ENCODE results near the gene CLASP1. TPM values are rescaled to one million over a fixed set of nuclear protein-coding genes. Genes with fewer than 3 reads are reported as not detected.

CLASP1 gene
- total and polyA plus RNA-seq, 2 experiments from 2014 or later = 20.1 to 37.4 TPM

DNA sequence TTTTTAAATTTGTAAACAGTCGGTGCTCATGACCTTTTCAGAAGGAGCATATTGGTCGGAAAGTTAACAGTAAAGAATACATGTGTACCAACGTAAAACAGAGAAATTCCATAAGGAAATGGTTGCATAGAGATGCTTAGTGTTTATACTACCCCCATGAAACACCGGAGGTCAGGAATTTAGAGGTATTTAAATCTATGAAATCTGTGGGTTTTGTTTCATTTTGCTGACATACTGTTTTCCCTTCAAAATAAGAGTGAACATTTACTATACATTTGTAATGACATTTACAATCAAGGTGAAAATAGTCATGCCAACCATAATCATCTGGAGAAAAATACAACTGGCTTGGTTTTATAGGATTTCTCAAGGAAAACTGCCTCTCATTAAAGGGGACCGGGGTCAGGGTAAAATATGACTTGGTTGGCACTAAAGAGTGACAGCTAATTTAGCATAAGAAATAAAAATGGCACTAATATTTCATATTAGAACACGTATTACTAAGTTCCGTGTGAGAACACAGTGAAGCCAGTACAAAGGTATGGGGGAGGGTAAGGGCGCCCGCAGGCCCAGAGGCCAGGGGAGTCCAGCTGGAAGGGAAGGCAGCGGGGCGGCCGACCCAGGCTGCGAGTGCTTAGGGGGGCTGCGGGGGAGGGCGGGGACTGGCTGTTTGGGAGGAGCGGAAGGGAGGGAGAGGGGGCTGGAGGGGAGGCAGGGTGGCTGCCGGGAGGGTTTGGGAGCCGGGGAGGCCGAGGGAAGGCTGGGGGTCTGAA is 119.6 kb downstream of the CLASP1 start:
- Histone ChIP-seq H3K9me2 (ENCODE audit: insufficient read depth) (no peaks in the 10 kb centered on the region), H3K79me2 (ENCODE audit: insufficient read depth) (peaks cover 64% of the 10 kb centered on the region), H3K4me3 (peak overlapping the region; percentile 84), H3K9ac (peak overlapping the region; percentile 94), H3K9me3 (ENCODE audit: low read depth) (no peaks in the 10 kb centered on the region), H3K36me3 (ENCODE audit: low read depth) (0 out of 2 replicates have a peak, but pooled peaks cover 1% of the 10 kb centered on the region), H3K27me3 (replicated peaks; ENCODE audit: insufficient read depth) (no peaks in the 10 kb centered on the region), H3K4me2 (ENCODE audit: unreplicated experiment) (peak overlapping the region; percentile 87), H4K20me1 (ENCODE audit: insufficient read depth) (no peaks in the 10 kb centered on the region; the same call in 1 of the 2 replicates), H2AFZ (peak overlapping the region; percentile 77), H3K27ac (peak overlapping the region; percentile 99), H3K4me1 (ENCODE audit: insufficient read depth) (peaks cover 17% of the 10 kb centered on the region), H3F3A (ENCODE audit: insufficient read depth) (peaks cover 12% of the 10 kb centered on the region)
- in situ Hi-C loops (cut with MboI) = loop anchor here (25.0 kb wide), 1 partner anchor 183 kb away; no protein-coding TSS in a partner anchor
- 12 to 20% methylated on average over 10 to 18 of the region's 19 CpGs for WGBS, 2 experiments (ENCODE audit: low coverage in 1 of 2, low lambda C conversion rate in 2 of 2, missing lambda C conversion rate in 2 of 2)
- DNase-seq = peak; percentile 57
- TF ChIP-seq EZH2 (IDR thresholded peaks at IDR 0.05; ENCODE audit: insufficient read depth, poor library complexity, severe bottlenecking) (no peak), EZH2phosphoT487 (IDR thresholded peaks at IDR 0.05; ENCODE audit: insufficient read depth, low read depth) (no peak)

- in situ Hi-C loops (cut with MboI) = loop anchor here (25.0 kb wide), 1 partner anchor 185 kb away; no protein-coding TSS in a partner anchor
- peaks cover 12% of the 10 kb centered on the region for H3F3A ChIP-seq (ENCODE audit: insufficient read depth)
- WGBS, 2 experiments (ENCODE audit: low coverage in 1 of 2, low lambda C conversion rate in 2 of 2, missing lambda C conversion rate in 2 of 2) = 86 to 88% methylated on average over 3 of the region's 3 CpGs
- H3K9ac ChIP-seq = no peak overlapping the region
- H4K20me1 ChIP-seq (ENCODE audit: insufficient read depth) = no peaks in the 10 kb centered on the region; the same call in 1 of the 2 replicates
- H3K36me3 ChIP-seq (ENCODE audit: low read depth) = 0 out of 2 replicates have a peak, but pooled peaks cover 4% of the 10 kb centered on the region
- H3K9me2 ChIP-seq (ENCODE audit: insufficient read depth) = no peaks in the 10 kb centered on the region
- H2AFZ ChIP-seq = no peak overlapping the region
- no peak overlapping the region for H3K27ac ChIP-seq
- H3K27me3 ChIP-seq (replicated peaks; ENCODE audit: insufficient read depth) = no peaks in the 10 kb centered on the region
- peaks cover 40% of the 10 kb centered on the region for H3K79me2 ChIP-seq (ENCODE audit: insufficient read depth)
- no peaks in the 10 kb centered on the region for H3K9me3 ChIP-seq (ENCODE audit: low read depth)
- DNase-seq = no peak
- peaks cover 13% of the 10 kb centered on the region; the same call in 1 of the 2 replicates for H3K4me1 ChIP-seq (ENCODE audit: insufficient read depth)
- no peak overlapping the region for H3K4me2 ChIP-seq (ENCODE audit: unreplicated experiment)
- no peak overlapping the region for H3K4me3 ChIP-seq
- TF ChIP-seq EZH2phosphoT487 (IDR thresholded peaks at IDR 0.05; ENCODE audit: insufficient read depth, low read depth) = no peak
Measured at GRCh38 chr2:121527009-121527682, 122.1 kb downstream of the CLASP1 start.

GRCh38 chr2:121524685-121525425 is 124.4 kb downstream of the CLASP1 start:
- Histone ChIP-seq H3K27ac (no peak overlapping the region), H3K9ac (no peak overlapping the region), H4K20me1 (ENCODE audit: insufficient read depth) (no peaks in the 10 kb centered on the region; the same call in 1 of the 2 replicates), H3F3A (ENCODE audit: insufficient read depth) (0 out of 2 replicates have a peak, but pooled peaks cover 4% of the 10 kb centered on the region), H3K4me3 (no peak overlapping the region), H3K36me3 (ENCODE audit: low read depth) (0 out of 2 replicates have a peak, but pooled peaks cover 4% of the 10 kb centered on the region), H3K79me2 (ENCODE audit: insufficient read depth) (peaks cover 39% of the 10 kb centered on the region), H3K27me3 (replicated peaks; ENCODE audit: insufficient read depth) (no peaks in the 10 kb centered on the region), H3K9me2 (ENCODE audit: insufficient read depth) (no peaks in the 10 kb centered on the region), H2AFZ (no peak overlapping the region), H3K4me1 (ENCODE audit: insufficient read depth) (peaks cover 8% of the 10 kb centered on the region; the same call in 1 of the 2 replicates), H3K9me3 (ENCODE audit: low read depth) (no peaks in the 10 kb centered on the region), H3K4me2 (ENCODE audit: unreplicated experiment) (no peak overlapping the region)
- TF ChIP-seq EZH2phosphoT487 (IDR thresholded peaks at IDR 0.05; ENCODE audit: insufficient read depth, low read depth) (no peak), EZH2 (IDR thresholded peaks at IDR 0.05; ENCODE audit: insufficient read depth, poor library complexity, severe bottlenecking) (no peak)
- DNase-seq = no peak
- 65 to 77% methylated on average over 9 of the region's 9 CpGs for WGBS, 2 experiments (ENCODE audit: low coverage in 1 of 2, low lambda C conversion rate in 2 of 2, missing lambda C conversion rate in 2 of 2)
- in situ Hi-C loops (cut with MboI) = loop anchor here (25.0 kb wide), 1 partner anchor 187 kb away; no protein-coding TSS in a partner anchor

GRCh38 chr2:121521359-121521758 is 127.9 kb downstream of the CLASP1 start:
- Histone ChIP-seq H3K4me1 (ENCODE audit: insufficient read depth) (peaks cover 6% of the 10 kb centered on the region; the same call in 1 of the 2 replicates), H3K4me2 (ENCODE audit: unreplicated experiment) (no peak overlapping the region), H4K20me1 (ENCODE audit: insufficient read depth) (no peaks in the 10 kb centered on the region), H3F3A (ENCODE audit: insufficient read depth) (peaks cover 6% of the 10 kb centered on the region; the same call in 1 of the 2 replicates), H3K4me3 (no peak overlapping the region), H3K9ac (no peak overlapping the region), H3K9me2 (ENCODE audit: insufficient read depth) (no peaks in the 10 kb centered on the region), H3K27ac (no peak overlapping the region), H3K79me2 (ENCODE audit: insufficient read depth) (peaks cover 18% of the 10 kb centered on the region), H2AFZ (no peak overlapping the region), H3K36me3 (ENCODE audit: low read depth) (peaks cover 14% of the 10 kb centered on the region; the same call in 1 of the 2 replicates), H3K27me3 (replicated peaks; ENCODE audit: insufficient read depth) (no peaks in the 10 kb centered on the region), H3K9me3 (ENCODE audit: low read depth) (no peaks in the 10 kb centered on the region)
- TF ChIP-seq EZH2 (IDR thresholded peaks at IDR 0.05; ENCODE audit: insufficient read depth, poor library complexity, severe bottlenecking) = no peak
- TF ChIP-seq EZH2phosphoT487 (IDR thresholded peaks at IDR 0.05; ENCODE audit: insufficient read depth, low read depth) = no peak
- in situ Hi-C loops (cut with MboI) = no loop called here
- DNase-seq = no peak
- WGBS, 2 experiments (ENCODE audit: low coverage in 1 of 2, low lambda C conversion rate in 2 of 2, missing lambda C conversion rate in 2 of 2) = 91 to 95% methylated on average over 10 of the region's 10 CpGs

Data from GM23248 (cell line).